Measurements from ENCODE around the gene SCNN1A. TPM values are rescaled to one million over a fixed set of nuclear protein-coding genes. Genes with fewer than 3 reads are reported as not detected.
A peak's percentile ranks its signal among the peaks of the same experiment; 100 is the strongest.

The SCNN1A gene
- total RNA-seq, 1 experiment from 2014 or later = 136 TPM

GRCh38 chr12:6328945-6329702, 46.2 kb downstream of the SCNN1A start:
- H3K27me3 Mint-ChIP-seq (ENCODE audit: insufficient read depth, unreplicated experiment) = no peaks in the 10 kb centered on the region
- peaks cover 92% of the 10 kb centered on the region for H3K36me3 Mint-ChIP-seq (ENCODE audit: insufficient read depth, unreplicated experiment)
- ChIA-PET CTCF (interaction anchor here (0.7 to 1.8 kb wide), 4 partner anchors 9 to 208 kb away, joined by 3 to 5 read pairs (median 3); no protein-coding TSS in a partner anchor), POLR2A (interaction anchor here (0.6 to 1.0 kb wide), 3 partner anchors 9 to 50 kb away, joined by 3 to 6 read pairs (median 3); no protein-coding TSS in a partner anchor)
- no peak for DNase-seq (ENCODE audit: unreplicated experiment)
- peaks cover 43% of the 10 kb centered on the region for H3K4me1 Mint-ChIP-seq (ENCODE audit: insufficient read depth, unreplicated experiment)
- BruUV-seq (replicated peaks) = TSS peak; percentile 21
- H3K27ac Mint-ChIP-seq (ENCODE audit: low read depth, unreplicated experiment) = peak overlapping the region; percentile 75
- no peak overlapping the region for H3K4me3 Mint-ChIP-seq (ENCODE audit: unreplicated experiment)
- intact Hi-C loops (cut with micrococcal nuclease) = no loop called here
- TF ChIP-seq CTCF (IDR thresholded peaks at IDR 0.05; ENCODE audit: unreplicated experiment) = no peak
- no peaks in the 10 kb centered on the region for H3K9me3 Mint-ChIP-seq (ENCODE audit: unreplicated experiment)

DNA sequence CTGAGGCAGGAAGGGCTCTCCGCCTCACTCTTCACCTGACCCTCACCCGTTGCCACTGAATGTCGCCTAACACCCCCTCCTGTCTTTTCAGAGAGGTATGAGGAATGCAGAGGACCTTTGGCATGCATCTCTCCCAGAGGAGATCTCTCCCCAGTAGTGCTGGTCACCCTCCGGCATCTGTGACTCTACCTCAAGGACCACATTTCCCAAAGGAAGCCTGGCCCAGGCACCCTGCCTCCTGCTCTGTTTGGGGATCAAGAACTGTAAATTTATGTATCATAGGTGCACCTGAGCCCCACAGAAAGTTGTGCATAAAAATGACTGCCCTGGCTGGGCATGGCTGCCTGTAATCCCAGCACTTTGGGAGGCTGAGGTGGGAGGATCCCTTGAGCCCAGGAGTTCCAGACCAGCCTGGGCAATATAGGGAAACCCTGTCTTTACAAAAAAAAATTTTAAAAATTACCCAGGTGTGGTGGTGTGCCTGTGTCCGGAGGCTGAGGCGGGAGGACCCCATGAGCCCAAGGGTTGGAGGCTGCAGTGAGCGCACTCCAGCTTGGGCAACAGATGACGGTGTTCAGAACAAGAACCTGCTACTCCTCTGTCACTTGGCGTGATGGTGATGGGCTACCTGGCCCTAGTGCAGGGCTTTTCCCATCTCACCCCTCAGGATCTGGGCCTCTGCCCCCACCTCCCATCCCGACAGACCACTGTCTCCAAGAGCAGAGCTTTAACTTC, 47.2 kb downstream of the SCNN1A start:
- no peaks in the 10 kb centered on the region for H3K27me3 Mint-ChIP-seq (ENCODE audit: insufficient read depth, unreplicated experiment)
- intact Hi-C loops (cut with micrococcal nuclease) = no loop called here
- no peak for TF ChIP-seq CTCF (IDR thresholded peaks at IDR 0.05; ENCODE audit: unreplicated experiment)
- ChIA-PET CTCF (interaction anchor here (0.7 to 1.8 kb wide), 3 partner anchors 8 to 209 kb away, joined by 3 to 5 read pairs (median 3); no protein-coding TSS in a partner anchor), POLR2A (interaction anchor here (0.6 kb wide), 2 partner anchors 11 to 51 kb away, joined by 3 read pairs; no protein-coding TSS in a partner anchor)
- BruUV-seq (replicated peaks) = no TSS peak
- H3K36me3 Mint-ChIP-seq (ENCODE audit: insufficient read depth, unreplicated experiment) = peaks cover 83% of the 10 kb centered on the region
- no peak overlapping the region for H3K27ac Mint-ChIP-seq (ENCODE audit: low read depth, unreplicated experiment)
- H3K4me1 Mint-ChIP-seq (ENCODE audit: insufficient read depth, unreplicated experiment) = peaks cover 43% of the 10 kb centered on the region
- no peak overlapping the region for H3K4me3 Mint-ChIP-seq (ENCODE audit: unreplicated experiment)
- H3K9me3 Mint-ChIP-seq (ENCODE audit: unreplicated experiment) = no peaks in the 10 kb centered on the region
- no peak for DNase-seq (ENCODE audit: unreplicated experiment)

GRCh38 chr12:6327229-6328041, 47.9 kb downstream of the SCNN1A start:
- Mint-ChIP-seq H3K36me3 (ENCODE audit: insufficient read depth, unreplicated experiment) (peaks cover 76% of the 10 kb centered on the region), H3K4me3 (ENCODE audit: unreplicated experiment) (no peak overlapping the region), H3K4me1 (ENCODE audit: insufficient read depth, unreplicated experiment) (peaks cover 40% of the 10 kb centered on the region), H3K9me3 (ENCODE audit: unreplicated experiment) (no peaks in the 10 kb centered on the region), H3K27ac (ENCODE audit: low read depth, unreplicated experiment) (no peak overlapping the region), H3K27me3 (ENCODE audit: insufficient read depth, unreplicated experiment) (no peaks in the 10 kb centered on the region)
- CTCF ChIA-PET = interaction anchor here (0.7 to 1.1 kb wide), 3 partner anchors 14 to 39 kb away, joined by 3 to 8 read pairs (median 4); no protein-coding TSS in a partner anchor
- no peak for DNase-seq (ENCODE audit: unreplicated experiment)
- POLR2A ChIA-PET = interaction anchor here (1.0 to 3.3 kb wide), 7 partner anchors 8 to 50 kb away, joined by 4 to 26 read pairs (median 5); no protein-coding TSS in a partner anchor
- TF ChIP-seq CTCF (IDR thresholded peaks at IDR 0.05; ENCODE audit: unreplicated experiment) = no peak
- intact Hi-C loops (cut with micrococcal nuclease) = no loop called here
- BruUV-seq (replicated peaks) = no TSS peak

All from MCF 10A (cell line).